Left cardiac atrium (tissue), 4 donors: ENCODE results near the gene DUSP5. TPM values are rescaled to one million over a fixed set of nuclear protein-coding genes. Genes with fewer than 3 reads are reported as not detected.
"Not testable (repeated sequence)": the region's sequence is repeated elsewhere in the genome, so short reads cannot be mapped to it uniquely, and the experiment has no call there.

Experiments
- ATAC-seq, 2 donors: fragments of 200-7000 bp; cut with Tn5 transposase; one replicate each; pipeline ENCODE4 v1.9.1; 2020; ENCODE audit warnings: mild to moderate bottlenecking in 2 of 2, moderate library complexity in 2 of 2
- DNase-seq: peaks from one replicate; pipeline ENCODE4 v3.0.0-alpha.2; 2020
- intact Hi-C, 2 donors: fragments of 100-400 bp; cut with DNase I; formaldehyde crosslinking; loops; one replicate each; pipeline versions ENCODE4 v1.14.1 to v1.15.1; 2022 to 2023
- long read RNA-seq: library from polyadenylated mRNA; unstranded; transcript quantifications from one replicate; pipeline ENCODE4 v2.0.0, GENCODE V29; 2021
- total RNA-seq, 2 donors: library from RNA; stranded (reverse); fragmentation: NEBNext Ultra II Directional; extraction: Animal tissue kit (Norgen Biotek cat#: 25700); gene quantifications; one replicate each; pipeline ENCODE4 v1.2.1, GENCODE V29; 2021
- donor health status: DM: no; HTN: yes; CAD: no.
- donor health status: DM: no; HTN: yes; CAD: no; lungs with severe emphysema.
- donor health status: DM: yes; HTN: yes; CAD: no.
- donor health status: Dilated cardiomyopathy.

DUSP5 gene
- 10 to 100 TPM in 1 of 2 donors, 1 to 10 TPM in 1; 8.9 to 14.3 TPM for total RNA-seq
- long read RNA-seq: 0 reads

- peak; percentile 96 for DNase-seq
- peak; percentile 89 to 92 for ATAC-seq
- intact Hi-C loops: loop anchor here in 1 of 2 donors (5.0 kb wide), 1 partner anchor 40 kb away; no protein-coding TSS in a partner anchor
These were observed at the start of gene DUSP5 for GRCh38 chr10:110497438-110498086. DUSP5 (plus strand) TSS chr10:110497907; CDS start chr10:110498122, 215 bp downstream.

- DNase-seq: no peak
These were observed 48.9 kb upstream of the DUSP5 start for GRCh38 chr10:110448682-110449418.

GRCh38 chr10:110455446-110455845, 42.3 kb upstream of the DUSP5 start:
- no peak for DNase-seq
- no peak for ATAC-seq
- intact Hi-C loops: no loop called here

More at GRCh38 chr10:110448682-110449418, 48.9 kb upstream of the DUSP5 start:
- no peak for ATAC-seq
- intact Hi-C loops: no loop called here

- no peak for DNase-seq
- peak; percentile 9 to 13 for ATAC-seq
- intact Hi-C loops: no loop called here
These were observed 41.7 kb upstream of the DUSP5 start for GRCh38 chr10:110456046-110456445.

GRCh38 chr10:110456523-110457091, 41.1 kb upstream of the DUSP5 start:
- ATAC-seq (peak; percentile 82 to 86), DNase-seq (peak; percentile 49)

GRCh38 chr10:110457851-110458250, 39.9 kb upstream of the DUSP5 start:
- DNase-seq (no peak), ATAC-seq (no peak)
- intact Hi-C loops: no loop called here

More at GRCh38 chr10:110456523-110457091, 41.1 kb upstream of the DUSP5 start:
- intact Hi-C loops: no loop called here

GRCh38 chr10:110458266-110458920, 39.3 kb upstream of the DUSP5 start:
- DNase-seq: peak; percentile 77
- peak in 1 of 2 donors; percentile 65 for ATAC-seq

GRCh38 chr10:110459600-110459999, 38.1 kb upstream of the DUSP5 start:
- intact Hi-C loops: no loop called here
- DNase-seq: no peak
- ATAC-seq: no peak

More at GRCh38 chr10:110458266-110458920, 39.3 kb upstream of the DUSP5 start:
- intact Hi-C loops: no loop called here

GRCh38 chr10:110460111-110460809, 37.4 kb upstream of the DUSP5 start:
- intact Hi-C loops: no loop called here
- DNase-seq (peak; percentile 55), ATAC-seq (peak; percentile 32 to 45)

- ATAC-seq (no peak), DNase-seq (no peak)
- intact Hi-C loops: no loop called here
These were observed 36.6 kb upstream of the DUSP5 start for GRCh38 chr10:110461088-110461487.

GRCh38 chr10:110461530-110461929, 36.2 kb upstream of the DUSP5 start:
- DNase-seq (no peak), ATAC-seq (no peak)
- intact Hi-C loops: no loop called here

- no peak for DNase-seq
- intact Hi-C loops: no loop called here
- no peak for ATAC-seq
These were observed 35.3 kb upstream of the DUSP5 start for GRCh38 chr10:110462166-110463095.

- ATAC-seq, DNase-seq, intact Hi-C loops: not testable (repeated sequence)
These were observed 29.4 kb upstream of the DUSP5 start for GRCh38 chr10:110468258-110468657.

GRCh38 chr10:110470541-110470940, 27.2 kb upstream of the DUSP5 start:
- ATAC-seq, DNase-seq, intact Hi-C loops: not testable (repeated sequence)

GRCh38 chr10:110471566-110472139, 26.1 kb upstream of the DUSP5 start:
- intact Hi-C loops: no loop called here
- DNase-seq (no peak), ATAC-seq (no peak)

GRCh38 chr10:110474017-110474416, 23.7 kb upstream of the DUSP5 start:
- DNase-seq: no peak
- ATAC-seq: no peak
- intact Hi-C loops: no loop called here

GRCh38 chr10:110474826-110475225, 22.9 kb upstream of the DUSP5 start:
- ATAC-seq (no peak), DNase-seq (no peak)
- intact Hi-C loops: no loop called here
